DOHH2 (cell line): ENCODE data around the gene CDCA3.

Source experiments
- H3F3A ChIP-seq: fragments of 200-600 bp; sonication (generic), shearing (Covaris generic); 2 replicates; pipeline ENCODE4 v1.6.0; 2016; ENCODE audit warnings: antibody characterized with exemption, mild to moderate bottlenecking; ENCODE audit not compliant: control insufficient read depth, insufficient read depth
- H3K27ac ChIP-seq: fragments of 200-600 bp; sonication (generic); 2 replicates; pipeline ENCODE4 v1.5.1; 2014; ENCODE audit warnings: low read depth, mild to moderate bottlenecking, low read length, moderate library complexity
- H3K27me3 ChIP-seq: fragments of 200-600 bp; sonication (generic); 2 replicates; pipeline ENCODE4 v1.6.1; 2014; ENCODE audit warnings: mild to moderate bottlenecking, low read length, mixed read lengths; ENCODE audit not compliant: control insufficient read depth
- H3K36me3 ChIP-seq: fragments of 200-600 bp; sonication (generic); 2 replicates; pipeline ENCODE4 v1.6.1; 2014; ENCODE audit warnings: mild to moderate bottlenecking, low read length, moderate library complexity, mixed read lengths; ENCODE audit not compliant: control insufficient read depth
- H3K4me1 ChIP-seq: fragments of 200-600 bp; sonication (generic); 2 replicates; pipeline ENCODE4 v1.6.1; 2014; ENCODE audit warnings: mild to moderate bottlenecking, low read length, mixed read lengths; ENCODE audit not compliant: control insufficient read depth
- H3K4me2 ChIP-seq: fragments of 200-600 bp; sonication (generic); 2 replicates; pipeline ENCODE4 v1.6.0; 2014; ENCODE audit warnings: mild to moderate bottlenecking, low read length, moderate library complexity
- H3K4me3 ChIP-seq: fragments of 200-600 bp; sonication (generic); 2 replicates; pipeline ENCODE4 v1.5.1; 2014; ENCODE audit warnings: mild to moderate bottlenecking, low read length, mixed read lengths
- H3K79me2 ChIP-seq: fragments of 200-600 bp; sonication (generic); 2 replicates; pipeline ENCODE4 v1.6.1; 2014; ENCODE audit warnings: mild to moderate bottlenecking, low read length, mixed read lengths; ENCODE audit not compliant: control insufficient read depth
- H3K9me2 ChIP-seq: fragments of 200-600 bp; sonication (generic); replicated peaks from 2 replicates; pipeline ENCODE4 v1.6.1; 2014; ENCODE audit warnings: mild to moderate bottlenecking, low read length, mixed read lengths; ENCODE audit not compliant: control insufficient read depth
- H3K9me3 ChIP-seq: fragments of 200-600 bp; sonication (generic); 2 replicates; pipeline ENCODE4 v1.6.1; 2014; ENCODE audit warnings: antibody characterized with exemption, low read length, mixed read lengths; ENCODE audit not compliant: control insufficient read depth, insufficient read depth
- H4K20me1 ChIP-seq: fragments of 200-600 bp; sonication (generic); 2 replicates; pipeline ENCODE4 v1.6.0; 2014; ENCODE audit warnings: low read depth, mild to moderate bottlenecking, antibody characterized with exemption, low read length, moderate library complexity; ENCODE audit not compliant: control insufficient read depth, insufficient read depth
- EZH2phosphoT487 ChIP-seq: fragments of 200-600 bp; sonication (generic); IDR thresholded peaks from 2 replicates; pipeline ENCODE4 v1.6.1; 2017; ENCODE audit warnings: borderline replicate concordance, mild to moderate bottlenecking, antibody characterized with exemption, low read length, moderate library complexity, mixed read lengths
- TF ChIP-seq, protein P1 (sequence below): fragments of 200-600 bp; sonication (generic); IDR thresholded peaks from one replicate; pipeline ENCODE4 v1.5.1; 2014; ENCODE audit warnings: antibody characterized with exemption, mild to moderate bottlenecking, low read depth, low read length; ENCODE audit not compliant: poor library complexity, severe bottlenecking

CDCA3 gene

DNA sequence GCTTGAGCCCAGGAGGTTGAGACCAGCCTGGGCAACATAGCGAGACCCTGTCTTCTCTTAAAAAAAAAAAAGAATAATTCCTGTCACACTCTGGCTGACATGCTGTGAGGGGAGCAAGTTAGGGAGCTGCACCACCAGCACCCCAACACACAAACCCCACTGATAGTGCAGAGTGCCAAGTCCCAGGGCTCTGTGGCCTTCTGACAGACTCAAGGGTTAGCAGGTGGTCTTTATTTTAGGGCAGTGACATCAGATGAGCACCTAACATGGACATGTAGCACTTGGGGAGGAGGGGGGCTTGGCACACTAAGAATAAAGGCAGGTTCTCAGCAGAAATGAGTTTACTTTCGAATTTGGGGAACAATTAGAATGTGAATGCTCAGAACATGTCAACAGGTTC lies 7.7 kb upstream of the CDCA3 start:
- Histone ChIP-seq H3K36me3 (peaks cover 89% of the 10 kb centered on the region), H4K20me1 (no peaks in the 10 kb centered on the region), H3K9me3 (no peaks in the 10 kb centered on the region), H3K4me3 (no peak overlapping the region), H3K27me3 (no peaks in the 10 kb centered on the region), H3K4me1 (peaks cover 4% of the 10 kb centered on the region), H3F3A (no peaks in the 10 kb centered on the region), H3K27ac (no peak overlapping the region), H3K9me2 (no peaks in the 10 kb centered on the region), H3K4me2 (no peak overlapping the region), H3K79me2 (peaks cover 16% of the 10 kb centered on the region)
- no peak for TF ChIP-seq EZH2phosphoT487
- TF ChIP-seq, protein P1, sequence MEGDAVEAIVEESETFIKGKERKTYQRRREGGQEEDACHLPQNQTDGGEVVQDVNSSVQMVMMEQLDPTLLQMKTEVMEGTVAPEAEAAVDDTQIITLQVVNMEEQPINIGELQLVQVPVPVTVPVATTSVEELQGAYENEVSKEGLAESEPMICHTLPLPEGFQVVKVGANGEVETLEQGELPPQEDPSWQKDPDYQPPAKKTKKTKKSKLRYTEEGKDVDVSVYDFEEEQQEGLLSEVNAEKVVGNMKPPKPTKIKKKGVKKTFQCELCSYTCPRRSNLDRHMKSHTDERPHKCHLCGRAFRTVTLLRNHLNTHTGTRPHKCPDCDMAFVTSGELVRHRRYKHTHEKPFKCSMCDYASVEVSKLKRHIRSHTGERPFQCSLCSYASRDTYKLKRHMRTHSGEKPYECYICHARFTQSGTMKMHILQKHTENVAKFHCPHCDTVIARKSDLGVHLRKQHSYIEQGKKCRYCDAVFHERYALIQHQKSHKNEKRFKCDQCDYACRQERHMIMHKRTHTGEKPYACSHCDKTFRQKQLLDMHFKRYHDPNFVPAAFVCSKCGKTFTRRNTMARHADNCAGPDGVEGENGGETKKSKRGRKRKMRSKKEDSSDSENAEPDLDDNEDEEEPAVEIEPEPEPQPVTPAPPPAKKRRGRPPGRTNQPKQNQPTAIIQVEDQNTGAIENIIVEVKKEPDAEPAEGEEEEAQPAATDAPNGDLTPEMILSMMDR = no peak

DNA sequence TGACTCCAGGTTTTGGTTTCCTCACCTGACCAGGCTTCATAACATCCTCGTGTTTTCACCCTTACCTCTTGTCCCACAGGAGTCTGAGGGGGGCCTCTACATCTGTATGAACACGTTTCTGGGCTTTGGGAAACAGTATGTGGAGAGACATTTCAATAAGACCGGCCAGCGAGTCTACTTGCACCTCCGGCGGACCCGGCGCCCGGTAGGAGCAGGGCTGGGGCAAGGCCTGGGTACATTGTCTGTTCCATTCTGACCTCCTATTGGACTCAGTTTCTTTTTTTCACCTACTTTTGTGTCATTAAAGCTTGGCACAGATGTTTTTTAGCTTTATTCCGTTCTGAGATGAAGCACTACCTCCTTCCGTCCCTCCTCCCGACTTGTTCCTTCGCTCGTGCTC lies 4.2 kb upstream of the CDCA3 start:
- Histone ChIP-seq H3K4me1 (peaks cover 17% of the 10 kb centered on the region), H3K79me2 (peaks cover 37% of the 10 kb centered on the region), H3K36me3 (peaks cover 70% of the 10 kb centered on the region), H3K4me3 (no peak overlapping the region), H3K4me2 (no peak overlapping the region), H3F3A (no peaks in the 10 kb centered on the region; the same call in 1 of the 2 replicates), H3K27me3 (no peaks in the 10 kb centered on the region), H3K9me3 (no peaks in the 10 kb centered on the region), H3K9me2 (no peaks in the 10 kb centered on the region), H4K20me1 (no peaks in the 10 kb centered on the region), H3K27ac (no peak overlapping the region)
- no peak for TF ChIP-seq EZH2phosphoT487
- TF ChIP-seq, protein P1 = no peak

DNA sequence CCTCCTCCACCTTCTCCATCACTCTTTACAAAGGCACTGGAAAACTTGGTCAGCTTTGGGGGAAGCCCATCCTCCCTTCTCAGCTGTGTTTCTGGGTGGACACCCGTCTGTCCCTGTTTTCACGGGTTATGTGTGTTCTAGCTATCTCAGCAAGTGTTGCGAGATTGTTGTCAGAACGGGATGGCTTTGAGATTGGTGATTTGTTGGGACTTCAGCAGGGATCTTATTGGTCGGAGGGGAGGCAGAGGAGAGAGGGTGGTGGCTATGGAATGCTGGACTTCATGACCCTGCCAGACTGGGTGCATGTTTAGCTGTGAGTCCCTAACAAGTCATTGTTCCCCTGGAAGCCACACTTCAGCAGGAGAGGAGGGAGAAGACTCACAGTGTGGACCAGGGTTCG lies 3.0 kb upstream of the CDCA3 start:
- H3K27ac ChIP-seq = no peak overlapping the region

More for the DNA sequence above, 3.0 kb upstream of the CDCA3 start:
- H3K4me1 ChIP-seq = peaks cover 30% of the 10 kb centered on the region
- H3F3A ChIP-seq = no peaks in the 10 kb centered on the region; the same call in 1 of the 2 replicates
- no peak overlapping the region; the same call in 1 of the 2 replicates for H3K4me2 ChIP-seq
- no peaks in the 10 kb centered on the region for H3K9me2 ChIP-seq
- peaks cover 49% of the 10 kb centered on the region for H3K79me2 ChIP-seq
- H3K9me3 ChIP-seq = no peaks in the 10 kb centered on the region
- H4K20me1 ChIP-seq = no peaks in the 10 kb centered on the region
- no peaks in the 10 kb centered on the region for H3K27me3 ChIP-seq
- TF ChIP-seq EZH2phosphoT487 = no peak
- TF ChIP-seq, protein P1 = no peak
- H3K4me3 ChIP-seq = no peak overlapping the region
- peaks cover 73% of the 10 kb centered on the region for H3K36me3 ChIP-seq
